ENCODE data around the gene NOL3.

The NOL3 gene

DNA sequence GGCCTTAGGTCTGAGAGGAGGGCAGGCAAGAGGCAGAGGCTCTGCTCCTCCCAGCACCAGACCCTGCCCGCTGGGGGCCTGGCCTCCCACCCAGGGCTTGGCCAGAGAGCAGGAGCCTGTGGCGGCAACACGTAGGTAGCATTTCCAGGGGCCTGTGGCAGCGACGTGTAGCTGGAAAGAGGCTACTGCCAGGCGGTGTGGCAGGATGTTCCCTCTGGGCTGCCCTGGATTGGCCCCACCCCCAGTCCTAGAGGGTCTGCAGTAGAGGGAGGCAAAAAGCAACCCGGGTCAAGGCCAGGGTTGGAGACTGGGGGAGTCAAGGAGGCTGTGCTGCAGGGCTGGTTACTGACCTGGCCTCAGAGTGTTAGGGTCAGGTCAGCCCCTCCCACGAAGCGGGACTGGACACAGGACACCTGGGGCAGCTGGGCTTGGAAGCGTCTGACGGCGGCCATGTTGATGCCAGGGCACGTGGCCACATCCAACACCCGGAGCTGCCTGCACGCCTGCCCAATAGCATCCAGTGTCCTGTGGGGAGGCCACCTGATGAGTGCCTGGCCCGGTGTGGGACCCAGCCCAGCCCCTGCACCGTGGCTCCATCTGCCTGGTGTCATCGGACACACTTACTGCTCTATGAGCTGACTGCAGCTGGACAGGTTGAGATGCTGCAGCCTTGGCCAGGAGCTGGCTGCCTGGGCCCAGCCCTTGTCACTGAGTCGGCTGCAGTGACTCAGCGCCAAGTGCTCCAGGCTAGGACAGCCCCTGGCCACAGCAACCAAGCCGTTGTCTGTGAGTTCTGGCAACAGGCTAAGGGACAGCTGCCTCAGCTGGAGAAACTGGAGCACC, 37.1 kb downstream of the NOL3 start:
- no peak for DNase-seq

DNA sequence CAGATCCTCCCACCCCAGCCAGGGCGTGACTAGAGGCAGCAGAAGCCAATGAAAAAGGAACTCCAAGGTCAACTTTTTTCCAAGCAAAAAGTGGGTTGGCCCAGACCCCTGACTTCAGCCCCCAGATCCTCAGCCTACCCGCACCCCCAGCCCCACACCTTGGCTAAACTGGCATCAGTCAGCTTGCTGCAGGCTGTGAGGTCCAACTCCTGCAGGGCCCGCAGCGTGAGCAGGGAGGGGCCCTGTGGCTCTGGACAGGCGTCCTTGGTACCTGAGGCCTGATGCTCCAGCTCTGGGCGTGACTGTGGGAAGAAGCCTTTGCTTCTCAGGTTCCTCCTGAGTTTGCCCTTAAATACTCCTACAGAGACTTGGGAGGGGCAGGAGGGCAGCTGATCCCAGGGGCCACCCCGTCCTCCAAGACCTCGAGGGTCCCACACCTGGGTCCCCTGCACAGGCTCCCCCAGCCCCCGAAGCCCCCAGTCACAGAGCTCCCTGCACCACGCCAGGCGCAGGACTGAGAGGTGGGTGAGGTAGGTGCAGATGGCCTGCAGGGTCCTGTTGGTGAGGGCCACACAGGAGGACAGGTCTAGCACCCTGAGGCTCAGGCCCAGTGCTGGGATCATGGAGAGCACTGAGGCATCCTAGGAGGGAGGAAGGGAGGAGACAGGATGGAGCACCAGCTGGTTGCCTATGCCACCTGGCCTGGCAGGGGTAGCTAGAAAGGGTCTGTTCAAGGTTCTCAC, 38.0 kb downstream of the NOL3 start:
- no peak for DNase-seq

DNA sequence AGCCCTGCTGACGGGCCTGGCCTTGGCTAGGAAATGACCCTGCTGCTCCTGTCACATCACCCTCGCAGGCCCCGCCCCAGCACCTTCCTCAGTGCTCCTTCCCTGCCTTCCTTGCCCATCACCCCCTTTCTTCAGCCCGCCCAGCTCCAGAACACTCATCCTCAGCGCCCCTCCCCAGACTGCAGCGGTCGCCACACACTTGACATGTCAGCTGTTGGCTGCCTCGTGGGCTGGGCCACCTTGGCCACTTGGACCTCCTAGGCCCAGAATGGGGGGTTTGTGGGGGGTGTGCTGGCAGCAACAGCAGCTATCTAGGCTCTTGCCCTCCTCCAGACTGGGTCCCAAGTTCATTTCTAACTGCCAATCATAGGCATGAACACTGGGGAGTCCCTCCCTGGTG, 39.2 kb downstream of the NOL3 start:
- no peak for DNase-seq

DNA sequence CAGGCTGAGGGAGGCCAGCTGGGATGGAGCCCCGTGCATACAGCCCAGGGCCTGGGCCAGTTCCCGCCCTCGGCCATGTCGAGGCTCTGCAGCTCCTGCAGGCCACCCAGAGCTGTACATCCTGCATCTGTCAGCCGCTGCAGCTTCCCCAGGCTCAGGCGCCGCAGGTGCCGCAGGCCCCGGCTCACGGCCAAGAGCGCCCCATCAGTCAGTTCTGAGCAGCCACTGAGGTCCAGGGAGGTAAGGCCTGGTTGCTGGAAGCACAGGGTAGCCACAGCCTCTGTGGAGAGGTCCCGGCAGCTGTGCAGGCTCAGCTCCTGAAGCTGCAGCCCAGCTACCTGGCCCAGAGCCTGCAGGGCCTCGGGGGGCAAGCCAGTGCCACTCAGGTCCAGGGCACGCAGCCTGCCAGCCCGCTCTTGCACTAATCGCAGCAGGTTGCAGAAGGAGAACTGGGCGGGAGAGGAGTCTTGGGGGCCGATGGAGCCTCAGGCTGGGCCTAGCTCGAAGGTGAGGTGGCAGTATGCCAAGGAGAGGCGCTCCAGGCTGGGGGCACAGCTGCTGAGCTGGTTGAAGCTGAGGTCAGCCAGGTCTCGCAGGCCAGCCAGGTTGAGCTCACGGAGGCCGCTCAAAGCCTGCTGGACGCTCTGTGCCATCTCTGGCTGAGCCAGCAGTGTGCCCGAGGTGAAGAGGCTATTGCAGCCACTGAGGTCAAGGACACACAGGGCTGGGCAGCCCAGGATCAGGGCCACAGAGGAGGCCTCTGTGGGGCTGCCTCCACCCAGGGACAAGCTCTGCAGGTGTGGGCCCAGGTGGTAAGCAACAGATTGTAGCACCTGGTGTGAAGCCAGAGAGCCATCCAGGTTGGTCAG, 40.0 kb downstream of the NOL3 start:
- no peak for DNase-seq

DNA sequence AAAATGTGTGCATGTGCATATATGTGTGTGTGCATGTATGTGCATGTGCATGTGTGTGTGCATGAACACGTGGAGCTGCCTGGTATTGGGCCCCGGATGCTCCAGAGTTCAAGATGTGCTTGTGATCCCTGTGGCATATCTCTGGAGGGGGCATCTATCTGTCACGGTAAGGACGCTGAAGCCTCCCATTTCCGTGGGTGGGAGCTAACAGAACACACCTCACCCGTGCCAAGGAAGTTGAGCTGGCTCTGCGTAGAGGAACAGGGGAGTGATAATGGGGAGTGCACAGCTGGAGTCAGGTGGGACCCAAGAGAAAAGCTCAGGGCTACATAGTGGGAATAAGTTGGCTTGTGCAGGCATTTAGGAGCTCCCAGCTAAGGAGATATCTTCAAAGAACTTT, 41.3 kb downstream of the NOL3 start:
- DNase-seq, result no peak

DNA sequence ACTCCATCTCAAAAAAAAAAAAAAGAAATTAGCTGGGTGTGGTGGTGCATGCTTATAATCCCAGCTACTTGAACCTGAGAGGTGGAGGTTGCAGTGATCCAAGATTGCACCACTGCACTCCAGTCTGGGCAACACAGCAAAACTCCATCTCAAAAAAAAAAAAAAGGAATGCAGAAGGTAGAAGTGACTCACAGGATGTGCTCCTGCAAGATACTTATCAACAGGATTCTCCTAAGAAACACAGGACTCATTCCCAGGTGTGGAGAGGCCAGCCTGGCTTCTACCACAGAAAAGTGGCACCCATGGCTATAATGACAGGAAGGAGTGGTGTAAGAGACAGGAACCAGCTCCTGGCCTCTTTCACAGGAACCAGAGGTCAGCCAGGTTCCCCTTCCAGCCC, 42.4 kb downstream of the NOL3 start:
- DNase-seq, result no peak

DNA sequence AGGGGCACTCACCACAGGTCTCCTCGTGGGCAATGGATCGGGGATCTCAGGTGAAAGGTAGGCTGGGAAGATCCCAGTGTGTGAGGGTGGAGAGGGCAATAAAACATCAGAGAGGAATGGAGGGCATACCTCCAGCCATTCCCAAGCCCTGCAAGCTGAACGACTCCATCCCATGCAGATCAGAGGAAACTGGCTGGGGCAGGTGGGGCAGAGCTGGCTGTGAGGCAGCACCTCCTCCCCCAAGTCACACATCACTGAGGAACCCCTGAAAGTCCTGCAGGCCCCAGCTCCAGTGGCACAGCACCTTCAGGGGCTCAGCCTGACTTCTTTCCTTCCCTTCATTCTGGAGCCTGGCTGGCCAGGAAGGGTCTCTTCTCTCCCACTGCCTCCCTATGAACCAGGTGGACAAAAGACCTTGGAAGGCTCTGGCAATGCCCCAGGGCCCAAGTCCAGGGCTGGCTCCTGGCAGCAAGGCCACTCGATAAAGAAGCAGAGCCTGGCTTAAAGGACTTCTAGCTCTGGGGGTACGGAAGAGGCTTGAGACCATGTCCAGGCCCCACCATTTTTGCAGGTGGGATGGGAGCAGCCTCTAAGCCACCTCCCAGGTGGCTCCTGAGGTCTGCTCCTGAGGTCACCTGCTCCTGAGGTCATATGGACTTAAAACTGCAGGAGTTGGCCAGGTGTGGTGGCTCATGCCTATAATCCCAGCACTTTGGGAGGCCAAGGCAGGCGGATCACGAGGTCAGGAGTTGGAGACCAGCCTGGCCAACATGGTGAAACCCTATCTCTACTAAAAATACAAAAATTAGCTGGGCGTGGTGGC, 43.1 kb downstream of the NOL3 start:
- no peak for DNase-seq

DNA sequence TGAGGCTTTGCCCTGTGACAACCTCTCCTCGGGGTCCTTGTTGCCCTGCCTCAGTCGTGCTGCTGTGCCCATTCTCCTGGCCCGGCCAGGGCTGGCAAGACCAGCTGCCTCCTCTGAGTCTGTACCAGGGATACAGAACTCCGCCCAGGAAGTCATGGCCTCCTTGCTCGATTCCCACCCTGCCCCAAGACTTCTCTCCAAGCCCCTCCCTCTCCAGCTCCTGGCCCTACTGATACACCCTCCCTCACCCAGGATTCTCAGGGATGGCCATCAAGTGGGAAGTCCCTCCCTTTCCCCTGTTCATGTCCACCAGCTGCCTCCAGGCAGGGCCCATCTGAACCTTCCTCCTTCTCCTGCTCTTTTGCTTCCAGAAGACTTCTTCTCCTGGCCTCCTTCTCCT, 45.4 kb downstream of the NOL3 start:
- DNase-seq, result no peak

DNA sequence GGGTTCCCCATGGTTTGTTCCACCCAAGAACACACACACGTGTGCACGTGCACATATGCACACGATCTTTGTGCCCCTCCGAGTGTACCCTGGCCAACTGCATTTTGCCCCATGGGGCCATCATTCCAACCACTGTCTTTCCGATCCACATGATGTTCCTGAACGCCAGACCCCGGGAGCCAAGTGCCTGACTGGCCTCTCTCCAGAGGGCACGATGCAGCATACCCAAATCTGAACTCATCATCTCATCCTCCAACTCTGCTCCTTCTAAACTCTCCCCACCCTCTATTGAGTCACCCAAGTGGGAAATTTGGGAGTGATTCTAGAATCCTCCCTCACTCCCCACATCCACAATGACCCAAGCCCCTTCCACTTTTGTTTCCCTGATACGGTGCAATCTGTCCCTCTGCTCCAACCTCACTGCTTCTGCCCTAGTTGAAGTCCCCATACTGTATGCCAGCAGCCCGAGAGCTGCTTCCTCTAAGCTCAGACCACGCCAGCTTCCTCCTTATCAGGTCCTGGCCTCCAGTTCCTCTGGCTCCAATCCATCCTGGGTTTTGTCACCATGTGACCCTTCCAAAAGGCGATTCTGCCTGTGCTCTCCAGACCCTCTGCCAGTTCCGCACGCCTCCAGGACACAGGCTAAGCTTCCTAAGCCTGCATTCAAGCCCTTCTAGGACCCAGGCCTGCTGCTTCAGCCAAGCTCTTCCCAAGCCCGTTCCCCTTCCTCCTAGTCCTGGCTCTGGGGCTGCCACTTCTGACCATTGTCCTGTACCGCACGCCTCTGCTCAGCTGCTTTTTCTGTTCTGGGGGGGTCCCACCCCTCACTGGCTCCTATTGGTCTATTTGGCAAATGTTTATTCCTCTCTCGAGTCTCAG, 46.5 kb downstream of the NOL3 start:
- DNase-seq, result no peak

DNA sequence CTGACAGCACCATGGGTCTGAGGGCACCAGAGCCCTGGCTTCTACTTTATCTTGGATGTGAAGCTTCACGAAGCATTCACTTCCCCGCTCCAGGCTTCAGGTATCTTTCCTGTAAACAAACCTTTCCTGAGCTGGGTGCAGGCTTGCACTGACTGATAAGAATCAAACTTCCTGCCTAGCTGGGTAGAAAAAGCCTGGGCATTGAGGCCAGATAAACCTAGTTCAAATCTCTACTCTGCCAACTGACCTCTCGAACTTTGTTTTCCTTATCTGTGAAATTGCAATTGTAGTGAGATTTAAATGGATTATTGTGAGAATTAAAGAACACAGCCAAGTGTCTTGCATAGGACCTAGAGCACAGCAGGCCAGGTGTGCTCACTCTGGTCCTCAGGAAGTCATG, 53.7 kb downstream of the NOL3 start:
- DNase-seq, result no peak
